ENCODE data around the gene TMEM200A.
A peak's percentile ranks its signal among the peaks of the same experiment; 100 is the strongest.
"Not testable (repeated sequence)": the region's sequence is repeated elsewhere in the genome, so short reads cannot be mapped to it uniquely, and the experiment has no call there.

Gene TMEM200A

DNA sequence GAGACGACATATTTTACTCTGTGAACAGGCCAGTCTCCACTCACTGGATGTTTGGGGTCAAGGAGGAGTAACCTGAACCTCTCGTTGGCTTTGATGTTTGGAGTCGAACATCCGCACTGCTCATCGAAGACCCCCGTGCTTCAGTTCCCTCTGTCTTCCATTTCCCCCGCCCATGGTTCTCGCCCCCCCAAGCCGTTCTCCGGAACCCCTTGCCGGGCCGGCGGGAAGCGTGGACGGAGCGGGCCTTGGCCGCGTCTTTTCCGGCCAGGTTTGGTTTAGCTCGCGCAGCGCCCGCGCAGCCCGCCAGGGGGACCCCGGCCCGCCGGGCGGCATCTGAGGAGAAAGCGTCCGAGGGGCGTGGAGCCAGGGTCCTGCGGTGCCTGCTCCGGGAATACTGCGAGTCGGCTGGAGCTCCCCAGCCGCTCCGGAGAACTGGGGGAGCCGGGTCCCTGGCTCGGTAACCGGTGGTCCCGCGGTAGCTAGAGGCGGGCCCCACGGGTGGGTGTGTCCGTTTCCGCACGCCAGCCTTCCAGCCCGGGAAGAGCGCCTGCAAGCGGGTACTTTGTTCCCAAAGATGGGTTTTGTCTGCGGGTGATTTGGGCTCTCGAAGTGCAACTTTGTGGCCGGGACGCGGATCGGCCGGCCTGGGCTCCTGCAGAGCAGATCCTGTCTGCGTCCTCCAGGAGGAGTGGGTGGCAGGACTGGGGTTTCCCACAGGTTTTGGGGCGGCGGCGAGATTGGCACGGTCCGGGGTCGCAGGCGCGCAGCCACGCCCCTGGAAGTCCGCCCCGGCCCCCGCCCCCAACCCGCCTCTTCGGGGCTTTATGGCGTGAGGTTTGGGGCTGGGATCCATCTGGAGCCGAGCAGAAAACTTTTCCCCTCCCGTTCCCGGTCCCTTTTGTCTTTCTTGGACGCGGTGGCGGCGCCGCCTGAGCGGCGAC lies at the start of gene TMEM200A:
TSS of gene TMEM200A (plus strand) at position 852 of the 941 bp plus-strand sequence. CDS start 74,406 bp downstream, outside the sequence.
- DNase-seq (ENCODE audit: low spot score), result peak; percentile 36

DNA sequence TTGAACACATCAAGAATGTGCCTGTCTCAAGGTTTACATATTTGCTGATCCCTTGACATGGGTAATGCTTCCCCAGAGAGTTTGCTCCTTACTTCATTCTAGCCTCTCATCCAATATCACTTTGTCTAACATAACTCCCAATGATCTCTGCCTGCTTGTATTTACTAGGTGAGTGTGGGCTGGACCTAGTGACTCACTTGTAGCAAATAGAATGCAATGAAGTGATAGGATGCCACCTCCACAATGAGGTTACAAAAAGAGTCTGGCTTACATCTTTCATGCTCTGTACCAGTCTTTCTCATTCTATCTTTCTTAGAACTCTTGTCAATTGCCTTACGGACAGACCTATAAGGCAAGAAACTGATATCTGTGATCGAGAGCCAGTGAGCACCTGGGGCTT lies 44.9 kb upstream of the TMEM200A start:
- no peak for DNase-seq (ENCODE audit: low spot score)

DNA sequence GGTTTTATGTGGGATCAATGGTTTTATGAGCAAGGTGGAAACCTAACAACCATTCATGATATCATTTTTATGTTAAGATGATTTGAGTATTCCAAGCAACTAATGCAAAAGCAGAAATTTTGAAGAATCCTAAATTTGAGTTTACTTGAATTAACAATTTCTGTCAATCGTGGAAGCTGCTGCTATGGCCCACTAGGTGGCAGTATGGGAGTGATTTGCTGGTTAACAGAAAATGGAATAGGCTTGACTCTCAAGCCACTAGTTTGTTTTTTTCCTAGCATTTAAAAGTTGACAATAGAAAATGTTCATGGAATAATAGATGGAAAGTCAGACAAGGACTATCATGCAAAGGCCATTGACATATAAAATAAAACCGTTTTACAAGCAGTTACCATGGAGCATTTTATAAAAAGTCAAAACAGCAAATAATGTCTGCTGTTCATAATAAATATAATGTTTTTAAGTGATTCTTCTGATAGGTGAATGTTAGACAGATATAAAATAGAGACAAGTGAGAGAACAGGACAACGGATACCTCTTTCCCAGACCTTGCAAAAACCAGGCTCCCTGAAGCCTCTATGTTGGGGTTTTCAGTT lies 43.0 kb upstream of the TMEM200A start:
- DNase-seq (ENCODE audit: low spot score), result peak; percentile 47

DNA sequence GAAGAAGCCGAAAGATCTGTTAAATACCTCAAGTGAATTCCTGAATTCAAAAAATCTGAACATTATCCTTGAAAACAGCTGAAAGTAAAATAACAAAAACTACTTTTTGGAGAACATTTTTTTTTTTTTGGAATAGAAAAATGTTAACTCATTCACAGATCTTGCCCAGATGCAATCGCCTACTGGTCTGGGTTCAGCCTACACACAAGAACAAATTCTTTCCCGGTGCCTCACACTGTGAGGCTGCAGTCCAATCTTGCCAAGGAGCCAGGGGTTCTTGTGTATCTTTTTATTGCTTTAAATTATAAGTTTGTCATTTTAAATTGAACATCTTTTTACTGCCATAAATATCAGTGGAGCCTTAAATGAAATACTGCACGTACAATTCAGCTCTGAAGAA lies 41.2 kb upstream of the TMEM200A start:
- DNase-seq (ENCODE audit: low spot score), result no peak

DNA sequence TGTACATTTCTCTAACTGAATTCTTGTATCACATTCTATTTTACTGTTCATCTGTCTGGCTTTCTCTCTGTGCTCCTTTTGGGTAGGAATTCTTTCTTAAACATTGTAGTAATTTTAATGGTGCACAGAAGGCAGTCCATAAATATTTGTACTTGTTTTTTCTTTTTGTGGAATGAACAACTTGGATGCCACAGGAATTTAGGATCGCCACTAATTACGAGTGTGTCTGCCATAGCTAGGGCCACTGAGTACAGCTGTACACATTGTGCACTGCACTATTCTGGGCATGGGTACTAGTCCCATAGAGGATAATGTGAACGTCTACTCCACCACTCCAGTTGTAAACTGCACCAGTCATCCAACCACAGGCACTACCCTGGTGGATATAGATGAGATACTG lies 39.3 kb upstream of the TMEM200A start:
- DNase-seq (ENCODE audit: low spot score), result no peak

DNA sequence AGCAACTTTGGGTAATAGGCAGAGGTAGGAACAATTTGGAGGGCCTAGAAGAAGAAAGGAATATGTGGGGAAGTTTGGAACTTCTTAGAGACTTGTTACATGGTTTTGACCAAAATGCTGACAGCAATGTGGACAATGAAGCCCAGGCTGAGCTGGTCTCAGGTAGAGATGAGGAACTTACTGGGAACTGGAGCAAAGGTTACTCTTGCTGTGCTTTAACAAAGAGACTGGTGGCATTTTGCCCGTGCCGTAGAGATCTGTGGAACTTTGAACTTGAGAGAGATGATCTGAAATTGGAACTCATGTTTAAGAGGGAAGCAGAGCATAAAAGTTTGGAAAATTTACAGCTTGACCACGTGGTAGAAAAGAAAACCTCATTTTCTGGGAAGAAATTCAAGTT lies 28.3 kb upstream of the TMEM200A start:
- no peak for DNase-seq (ENCODE audit: low spot score)

GRCh38 chr6:130346324-130346723 lies 19.5 kb upstream of the TMEM200A start:
- not testable (repeated sequence) for DNase-seq (ENCODE audit: low spot score)

DNA sequence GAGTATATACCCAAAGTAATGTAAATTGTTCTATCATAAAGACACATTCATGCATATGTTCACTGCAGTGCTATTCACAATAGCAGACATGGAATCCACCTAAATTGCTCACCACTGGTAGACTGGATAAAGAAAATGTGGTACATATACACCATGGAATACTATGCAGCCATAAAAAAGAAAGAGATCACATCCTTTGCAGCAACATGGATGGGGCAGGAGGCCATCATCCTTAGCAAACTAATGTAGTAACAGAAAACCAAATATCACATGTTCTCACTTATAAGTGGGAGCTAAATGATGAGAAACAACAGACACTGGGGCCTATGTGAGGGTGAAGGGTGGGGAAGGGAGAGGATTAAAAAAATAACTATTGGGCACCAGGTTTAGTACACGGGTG lies 11.5 kb upstream of the TMEM200A start:
- no peak for DNase-seq (ENCODE audit: low spot score)

- DNase-seq (ENCODE audit: low spot score), result no peak
Observed at GRCh38 chr6:130355572-130355971, 10.2 kb upstream of the TMEM200A start.

GRCh38 chr6:130357436-130357835 lies 8.4 kb upstream of the TMEM200A start:
- no peak for DNase-seq (ENCODE audit: low spot score)

DNA sequence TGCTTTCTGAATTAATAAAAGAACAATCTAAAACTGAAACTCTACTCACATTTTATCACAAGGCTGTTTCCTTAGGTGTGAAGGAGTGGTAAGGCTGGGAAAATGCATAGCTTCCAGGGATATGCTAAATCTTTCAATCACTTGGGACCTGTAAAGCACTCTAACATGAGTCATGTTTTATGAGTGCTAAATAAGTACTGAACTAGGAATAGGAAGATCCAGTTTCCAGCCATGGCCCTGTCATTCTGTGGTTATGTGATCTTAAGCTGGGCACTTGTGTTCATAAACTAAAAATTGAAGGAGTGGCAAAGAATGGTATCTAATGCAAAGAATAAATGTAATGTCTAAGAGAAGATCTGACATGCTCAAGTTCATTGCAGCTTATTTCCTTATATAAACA lies 6.1 kb upstream of the TMEM200A start:
- no peak for DNase-seq (ENCODE audit: low spot score)

DNA sequence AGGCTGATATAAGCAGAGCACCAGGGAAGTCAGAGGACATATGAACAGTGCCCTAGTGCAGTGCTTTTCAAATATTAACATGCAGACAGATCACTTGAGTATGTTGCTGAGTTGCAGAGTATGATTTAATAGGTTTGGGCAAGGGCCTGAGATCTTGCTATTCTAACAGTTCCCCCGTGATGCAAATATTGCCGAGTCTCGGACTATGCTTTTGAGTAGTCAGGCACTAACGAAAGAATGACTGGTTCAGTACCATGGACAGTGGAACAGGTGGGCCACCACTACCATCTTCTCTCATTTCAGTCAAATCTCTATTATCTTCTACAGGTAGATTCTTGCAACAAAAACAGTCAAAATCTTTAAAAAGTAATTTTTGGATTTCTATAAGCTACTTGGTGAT lies 3.7 kb upstream of the TMEM200A start:
- no peak for DNase-seq (ENCODE audit: low spot score)

GRCh38 chr6:130364224-130364780 lies 1.5 kb upstream of the TMEM200A start:
- peak; percentile 5 for DNase-seq (ENCODE audit: low spot score)

- peak; percentile 6 for DNase-seq (ENCODE audit: low spot score)
Observed at GRCh38 chr6:130366107-130367005, 539 bp downstream of the TMEM200A start.

DNA sequence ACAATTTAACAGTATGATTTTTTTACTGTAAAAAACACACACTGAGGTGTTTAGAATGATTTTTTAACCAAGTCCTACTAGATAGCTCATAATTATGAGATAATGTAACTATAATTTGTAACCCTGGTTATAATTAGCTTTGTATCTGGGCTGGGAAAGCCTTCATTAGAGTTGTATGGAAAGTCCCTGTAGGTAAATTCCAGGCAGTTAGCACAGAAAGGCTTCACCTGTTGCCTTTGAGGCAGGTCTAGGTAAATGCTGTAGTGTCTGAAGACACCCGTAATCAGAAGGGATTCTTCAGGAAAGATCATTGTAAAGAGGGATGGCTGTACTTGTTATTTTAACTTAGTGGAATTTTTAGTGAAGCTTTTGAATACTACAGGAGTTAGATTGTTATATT lies 1.9 kb downstream of the TMEM200A start:
- no peak for DNase-seq (ENCODE audit: low spot score)

DNA sequence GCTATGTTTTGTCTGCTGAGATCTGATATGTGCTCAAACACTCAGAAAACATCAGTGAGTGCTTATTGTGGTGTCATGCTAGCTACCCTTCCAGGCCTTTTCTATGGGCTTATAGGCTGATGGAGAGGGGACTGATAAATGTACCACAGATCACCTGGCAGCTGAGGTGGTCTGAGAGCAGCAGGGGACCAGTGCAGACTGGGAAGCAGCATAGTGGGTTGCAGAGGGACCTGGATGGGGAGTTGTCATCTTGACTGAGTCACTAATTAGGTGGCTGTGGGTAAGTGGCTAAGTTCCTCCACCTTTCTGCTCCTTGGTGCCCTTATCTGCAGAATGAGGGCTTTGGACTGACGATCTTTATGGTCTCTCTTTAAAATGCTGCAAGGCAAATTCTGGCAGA lies 2.8 kb downstream of the TMEM200A start:
- no peak for DNase-seq (ENCODE audit: low spot score)

DNA sequence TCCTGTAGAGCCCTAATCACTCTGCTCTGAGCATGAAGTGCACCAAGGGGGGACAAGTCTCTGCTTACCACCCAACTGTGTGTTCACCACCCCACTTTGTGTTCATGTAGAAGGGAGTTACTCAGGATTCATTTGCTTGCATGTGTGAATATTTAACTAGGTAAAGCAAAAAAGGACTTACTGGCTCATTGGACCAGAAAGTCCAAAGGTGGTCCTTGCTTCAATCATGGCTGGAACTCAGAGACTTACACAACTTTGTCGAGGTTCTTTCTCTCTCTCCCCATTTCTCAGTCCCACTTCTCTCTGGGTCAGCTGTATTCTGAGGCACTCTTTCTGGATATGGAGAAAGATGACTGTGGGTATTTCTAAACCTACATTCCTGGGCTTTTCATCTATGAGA lies 4.0 kb downstream of the TMEM200A start:
- DNase-seq (ENCODE audit: low spot score), result no peak

- no peak for DNase-seq (ENCODE audit: low spot score)
Observed at GRCh38 chr6:130371921-130372420, 6.2 kb downstream of the TMEM200A start.

GRCh38 chr6:130372786-130373185 lies 7.0 kb downstream of the TMEM200A start:
- DNase-seq (ENCODE audit: low spot score), result no peak

DNA sequence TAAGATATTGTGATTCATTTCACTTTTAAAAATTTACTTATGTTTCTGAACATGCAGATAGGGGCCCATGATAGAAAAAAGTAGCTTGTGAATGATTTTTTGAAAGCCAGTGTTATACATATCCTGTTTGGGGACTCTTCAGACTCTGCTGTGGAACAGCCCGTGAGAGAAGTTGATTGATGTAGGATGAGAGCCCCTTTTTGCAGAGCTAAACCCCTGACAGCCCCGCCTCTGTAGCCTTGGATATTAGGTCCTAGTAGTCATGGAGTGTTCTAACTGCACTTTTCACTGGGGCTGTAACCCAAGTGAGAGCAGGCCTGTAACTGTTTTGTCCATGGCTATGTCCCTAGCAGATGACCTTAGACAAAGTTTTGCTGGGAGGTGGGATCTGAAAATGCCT lies 8.2 kb downstream of the TMEM200A start:
- no peak for DNase-seq (ENCODE audit: low spot score)

GRCh38 chr6:130376936-130377335 lies 11.1 kb downstream of the TMEM200A start:
- no peak for DNase-seq (ENCODE audit: low spot score)

- no peak for DNase-seq (ENCODE audit: low spot score)
Observed at GRCh38 chr6:130377371-130377770, 11.6 kb downstream of the TMEM200A start.
